Activated CD4-positive, alpha-beta T cell treated with anti-CD3 and anti-CD28 coated beads, Interleukin-2, amount 10 ng/mL, durations not matched to agents 24 days and 14 days (primary cell): Measurements from ENCODE around the gene RAP1A. TPM values are rescaled to one million over a fixed set of nuclear protein-coding genes. Genes with fewer than 3 reads are reported as not detected.
A peak's percentile ranks its signal among the peaks of the same experiment; 100 is the strongest.

Experiments
- DNase-seq: peaks from one replicate; pipeline ENCODE4 v3.0.0; 2022
- H3K27ac Mint-ChIP-seq: one replicate; pipeline ENCODE4 v1.8.0; 2022; ENCODE audit warnings: mild to moderate bottlenecking, mixed read lengths
- H3K27me3 Mint-ChIP-seq: one replicate; pipeline ENCODE4 v1.8.0; 2022; ENCODE audit warnings: mixed read lengths
- H3K36me3 Mint-ChIP-seq: one replicate; pipeline ENCODE4 v1.8.0; 2022; ENCODE audit warnings: low read depth, mild to moderate bottlenecking, mixed read lengths
- H3K4me1 Mint-ChIP-seq: one replicate; pipeline ENCODE4 v1.8.0; 2021; ENCODE audit warnings: mixed read lengths
- H3K4me3 Mint-ChIP-seq: one replicate; pipeline ENCODE4 v1.8.0; 2022; ENCODE audit warnings: mild to moderate bottlenecking, moderate library complexity, mixed read lengths
- H3K9me3 Mint-ChIP-seq: one replicate; pipeline ENCODE4 v1.8.0; 2021; ENCODE audit warnings: mixed read lengths
- intact Hi-C: fragments of 100-400 bp; cut with micrococcal nuclease; formaldehyde crosslinking; loops from one replicate; pipeline ENCODE4 v1.15.1; 2023
- total RNA-seq: library from RNA; stranded (reverse); gene quantifications from 2 replicates; pipeline ENCODE4 v1.2.3, GENCODE V29; 2022

The RAP1A gene
- total RNA-seq, 1 donor from 2014 or later, result 306 TPM

- Mint-ChIP-seq H3K4me1 (peaks cover 60% of the 10 kb centered on the region), H3K4me3 (no peak overlapping the region), H3K36me3 (peaks cover 3% of the 10 kb centered on the region), H3K27ac (peak overlapping the region; percentile 94), H3K27me3 (peaks cover 3% of the 10 kb centered on the region), H3K9me3 (peaks cover 6% of the 10 kb centered on the region)
- intact Hi-C loops, result loop anchor here (1.0 to 10.0 kb wide), 6 partner anchors 28 to 957 kb away; partner anchors contain the start of genes CD53 and DDX20
- no peak for DNase-seq
These were observed 27.7 kb upstream of the RAP1A start for GRCh38 chr1:111591937-111592336.

DNA sequence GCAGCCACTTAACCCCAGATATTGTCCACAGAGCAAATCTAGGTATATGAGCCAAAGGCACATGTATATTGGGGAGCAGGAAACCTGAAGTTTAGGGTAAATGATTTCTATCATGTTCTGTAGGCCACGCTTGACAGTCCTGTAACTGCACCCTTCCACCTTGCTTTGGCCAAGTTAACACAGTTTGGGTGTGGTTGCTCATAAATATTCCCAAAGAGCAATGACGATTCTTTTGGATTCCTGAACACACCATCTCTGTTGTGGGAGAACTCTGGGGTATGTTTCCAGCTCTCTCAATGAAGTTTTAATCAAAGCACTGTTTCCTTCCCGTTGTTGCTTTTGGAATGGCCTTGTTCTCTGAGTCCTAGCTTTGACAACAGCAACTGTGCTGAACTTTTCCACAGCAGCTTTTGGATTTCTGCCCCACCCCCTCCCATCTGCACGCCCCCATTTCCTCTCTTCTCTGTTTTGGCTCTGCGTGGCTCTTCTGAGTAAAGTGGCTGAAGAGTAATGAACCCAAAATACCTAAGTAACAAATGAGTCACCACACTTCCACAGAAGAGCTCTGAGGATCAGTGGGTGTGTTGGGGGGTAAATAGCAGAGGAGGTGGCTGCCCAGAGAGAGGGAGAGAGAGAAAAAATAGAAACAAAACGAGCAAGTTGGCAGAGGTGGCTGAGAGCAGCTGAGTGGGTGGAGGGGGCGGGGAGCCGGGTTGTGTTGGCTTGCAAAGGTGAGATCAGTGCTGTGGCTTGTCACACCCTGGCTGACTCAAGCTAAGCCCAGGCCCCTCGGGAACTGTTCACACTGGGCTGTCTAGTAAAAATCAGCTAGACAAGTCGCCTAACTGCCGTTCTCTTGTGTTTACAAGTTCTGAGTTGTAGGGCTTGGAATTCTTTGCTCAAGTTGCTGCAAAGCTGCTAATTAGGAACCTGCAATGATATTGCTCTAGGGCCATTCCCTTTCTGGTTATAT, 26.9 kb upstream of the RAP1A start:
- peak; percentile 93 for DNase-seq
- peaks cover 3% of the 10 kb centered on the region for H3K27me3 Mint-ChIP-seq
- H3K27ac Mint-ChIP-seq, result peak overlapping the region; percentile 94
- H3K9me3 Mint-ChIP-seq, result peaks cover 6% of the 10 kb centered on the region
- H3K36me3 Mint-ChIP-seq, result peaks cover 3% of the 10 kb centered on the region
- H3K4me1 Mint-ChIP-seq, result peaks cover 68% of the 10 kb centered on the region
- intact Hi-C loops, result loop anchor here (1.0 to 10.0 kb wide), 10 partner anchors 9 to 958 kb away; partner anchors contain the start of genes CD53 and DDX20
- H3K4me3 Mint-ChIP-seq, result peak overlapping the region; percentile 53

DNA sequence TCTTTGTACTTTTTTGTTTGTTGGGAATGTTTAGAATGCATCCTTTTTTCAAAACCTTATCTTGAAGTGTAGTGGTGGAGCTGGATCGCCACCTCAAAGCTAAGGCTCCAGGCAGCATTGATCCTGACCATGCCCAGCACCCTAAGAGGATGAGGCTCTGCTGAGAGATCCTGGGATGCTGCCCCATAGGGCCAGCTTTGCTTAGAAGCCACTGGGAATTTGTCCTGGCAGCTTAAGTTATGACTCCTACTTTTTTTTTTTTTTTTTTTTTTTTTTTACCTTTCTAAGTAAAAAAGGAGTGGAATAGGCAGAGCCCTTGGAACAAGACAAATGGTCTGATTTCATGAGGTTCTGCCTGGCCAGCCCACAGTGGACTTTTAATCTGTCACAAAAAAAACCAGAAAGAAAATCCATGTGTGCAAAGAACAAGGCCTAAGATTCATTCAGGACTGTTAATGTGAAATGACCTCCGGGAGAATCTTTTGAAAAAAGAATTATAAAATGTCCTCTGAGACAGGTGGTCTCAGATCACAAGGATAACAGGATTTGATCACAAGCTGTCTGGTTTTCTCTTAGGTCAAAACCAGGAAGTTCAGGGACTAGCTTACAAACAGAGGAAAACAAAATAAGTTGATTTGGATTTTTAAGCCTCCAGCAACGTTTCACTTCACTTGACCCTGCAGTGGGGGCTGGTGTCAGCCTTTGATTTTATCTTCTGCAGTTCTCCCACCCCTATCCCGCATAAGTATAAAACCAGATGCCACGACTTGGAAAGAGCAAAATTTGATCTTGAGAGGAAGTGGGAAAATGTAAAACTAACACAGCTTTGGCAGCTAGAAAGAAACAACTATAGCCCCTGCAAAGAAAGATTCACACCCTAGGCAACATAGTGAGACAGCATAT, 25.9 kb upstream of the RAP1A start:
- no peak for DNase-seq
- intact Hi-C loops, result loop anchor here (1.0 to 10.0 kb wide), 7 partner anchors 8 to 959 kb away; partner anchors contain the start of genes CD53 and DDX20
- Mint-ChIP-seq H3K4me1 (peaks cover 77% of the 10 kb centered on the region), H3K36me3 (peaks cover 5% of the 10 kb centered on the region), H3K27me3 (peaks cover 3% of the 10 kb centered on the region), H3K4me3 (peak overlapping the region; percentile 55), H3K9me3 (peaks cover 6% of the 10 kb centered on the region), H3K27ac (peak overlapping the region; percentile 94)

- H3K27me3 Mint-ChIP-seq, result peaks cover 3% of the 10 kb centered on the region
- DNase-seq, result no peak
- peak overlapping the region; percentile 93 for H3K27ac Mint-ChIP-seq
- H3K9me3 Mint-ChIP-seq, result peaks cover 6% of the 10 kb centered on the region
- intact Hi-C loops, result loop anchor here (10.0 kb wide), 2 partner anchors 719 to 959 kb away; partner anchors contain the start of gene CD53
- peaks cover 83% of the 10 kb centered on the region for H3K4me1 Mint-ChIP-seq
- peak overlapping the region; percentile 55 for H3K4me3 Mint-ChIP-seq
- H3K36me3 Mint-ChIP-seq, result peaks cover 5% of the 10 kb centered on the region
These were observed 25.3 kb upstream of the RAP1A start for GRCh38 chr1:111594306-111594693.

DNA sequence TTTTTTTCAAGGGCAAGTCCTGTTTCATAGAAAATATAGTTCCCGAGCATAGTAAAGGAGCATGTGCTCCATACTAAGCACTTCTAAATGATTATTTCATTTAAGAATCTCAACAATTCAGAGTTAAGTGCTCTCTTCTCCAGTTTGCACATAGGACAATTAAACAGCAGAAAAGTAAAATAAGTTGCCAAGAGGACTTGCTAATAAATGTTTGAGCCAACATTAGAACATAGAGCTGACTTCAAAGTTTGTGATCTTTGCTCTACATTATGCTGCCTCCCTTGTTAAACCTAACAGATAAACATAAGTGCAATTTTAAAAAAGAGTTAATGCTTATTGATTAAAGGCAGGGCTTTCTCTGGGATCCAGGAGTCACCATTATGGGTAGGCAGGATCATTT, 23.8 kb upstream of the RAP1A start:
- Mint-ChIP-seq H3K27me3 (peaks cover 3% of the 10 kb centered on the region), H3K27ac (peak overlapping the region; percentile 75), H3K4me3 (no peak overlapping the region), H3K9me3 (peaks cover 12% of the 10 kb centered on the region), H3K4me1 (peaks cover 91% of the 10 kb centered on the region), H3K36me3 (peaks cover 14% of the 10 kb centered on the region)
- no peak for DNase-seq
- intact Hi-C loops, result loop anchor here (10.0 kb wide), 2 partner anchors 721 to 961 kb away; partner anchors contain the start of gene CD53

GRCh38 chr1:111596499-111596898, 23.1 kb upstream of the RAP1A start:
- peak overlapping the region; percentile 62 for H3K4me3 Mint-ChIP-seq
- peaks cover 92% of the 10 kb centered on the region for H3K4me1 Mint-ChIP-seq
- peaks cover 3% of the 10 kb centered on the region for H3K27me3 Mint-ChIP-seq
- H3K9me3 Mint-ChIP-seq, result peaks cover 12% of the 10 kb centered on the region
- intact Hi-C loops, result loop anchor here (10.0 kb wide), 2 partner anchors 722 to 962 kb away; partner anchors contain the start of gene CD53
- peak overlapping the region; percentile 82 for H3K27ac Mint-ChIP-seq
- H3K36me3 Mint-ChIP-seq, result peaks cover 18% of the 10 kb centered on the region
- DNase-seq, result peak; percentile 86

DNA sequence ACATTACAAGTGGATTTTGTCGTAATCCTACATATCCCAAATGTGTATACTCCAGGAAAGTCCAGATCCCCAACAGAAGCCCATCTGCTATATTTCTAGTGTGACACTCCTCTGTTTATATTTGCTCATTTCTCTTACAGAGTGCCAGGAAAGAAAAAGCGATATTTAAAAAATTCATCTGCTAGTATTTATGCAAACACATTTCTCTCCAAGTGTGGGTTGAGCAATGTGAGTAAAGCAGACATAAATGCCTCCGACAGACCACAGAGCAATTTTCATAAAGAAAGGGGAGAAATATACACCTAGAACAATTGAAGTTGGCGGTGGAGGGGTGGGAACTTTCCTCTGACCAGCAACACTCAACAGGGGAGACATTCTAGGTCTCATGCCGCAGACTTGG, 22.2 kb upstream of the RAP1A start:
- DNase-seq, result no peak
- H3K27me3 Mint-ChIP-seq, result peaks cover 3% of the 10 kb centered on the region
- H3K27ac Mint-ChIP-seq, result peak overlapping the region; percentile 82
- H3K4me3 Mint-ChIP-seq, result peak overlapping the region; percentile 62
- H3K9me3 Mint-ChIP-seq, result peaks cover 12% of the 10 kb centered on the region
- peaks cover 92% of the 10 kb centered on the region for H3K4me1 Mint-ChIP-seq
- intact Hi-C loops, result loop anchor here (10.0 kb wide), 2 partner anchors 723 to 963 kb away; partner anchors contain the start of gene CD53
- H3K36me3 Mint-ChIP-seq, result peaks cover 18% of the 10 kb centered on the region

- peak; percentile 85 for DNase-seq
- intact Hi-C loops, result loop anchor here (1.0 to 10.0 kb wide), 3 partner anchors 23 to 964 kb away; partner anchors contain the start of gene CD53
- peaks cover 18% of the 10 kb centered on the region for H3K9me3 Mint-ChIP-seq
- H3K27ac Mint-ChIP-seq, result peak overlapping the region; percentile 89
- H3K27me3 Mint-ChIP-seq, result no peaks in the 10 kb centered on the region
- peak overlapping the region; percentile 77 for H3K4me3 Mint-ChIP-seq
- peaks cover 23% of the 10 kb centered on the region for H3K36me3 Mint-ChIP-seq
- peaks cover 93% of the 10 kb centered on the region for H3K4me1 Mint-ChIP-seq
These were observed 21.0 kb upstream of the RAP1A start for GRCh38 chr1:111598544-111598943.

GRCh38 chr1:111599781-111600693, 19.6 kb upstream of the RAP1A start:
- no peak for DNase-seq
- Mint-ChIP-seq H3K9me3 (peaks cover 15% of the 10 kb centered on the region), H3K4me1 (peaks cover 92% of the 10 kb centered on the region), H3K4me3 (peak overlapping the region; percentile 66), H3K36me3 (peaks cover 27% of the 10 kb centered on the region), H3K27me3 (no peaks in the 10 kb centered on the region), H3K27ac (peak overlapping the region; percentile 98)
- intact Hi-C loops, result loop anchor here (1.0 to 10.0 kb wide), 6 partner anchors 13 to 965 kb away; partner anchors contain the start of genes CD53 and KCNA3

GRCh38 chr1:111600886-111601386, 18.7 kb upstream of the RAP1A start:
- Mint-ChIP-seq H3K4me3 (peak overlapping the region; percentile 80), H3K36me3 (peaks cover 29% of the 10 kb centered on the region), H3K27ac (peak overlapping the region; percentile 98), H3K4me1 (peaks cover 93% of the 10 kb centered on the region), H3K9me3 (peaks cover 12% of the 10 kb centered on the region), H3K27me3 (no peaks in the 10 kb centered on the region)
- intact Hi-C loops, result loop anchor here (1.0 to 5.0 kb wide), 5 partner anchors 8 to 929 kb away; partner anchors contain the start of gene KCNA3
- DNase-seq, result peak; percentile 79

- H3K9me3 Mint-ChIP-seq, result peaks cover 12% of the 10 kb centered on the region
- DNase-seq, result no peak
- intact Hi-C loops, result loop anchor here (5.0 kb wide), 2 partner anchors 385 to 930 kb away; partner anchors contain the start of gene KCNA3
- peaks cover 32% of the 10 kb centered on the region for H3K36me3 Mint-ChIP-seq
- H3K4me3 Mint-ChIP-seq, result peak overlapping the region; percentile 87
- H3K27me3 Mint-ChIP-seq, result no peaks in the 10 kb centered on the region
- peaks cover 83% of the 10 kb centered on the region for H3K4me1 Mint-ChIP-seq
- peak overlapping the region; percentile 98 for H3K27ac Mint-ChIP-seq
These were observed 17.3 kb upstream of the RAP1A start for GRCh38 chr1:111602302-111602701.

DNA sequence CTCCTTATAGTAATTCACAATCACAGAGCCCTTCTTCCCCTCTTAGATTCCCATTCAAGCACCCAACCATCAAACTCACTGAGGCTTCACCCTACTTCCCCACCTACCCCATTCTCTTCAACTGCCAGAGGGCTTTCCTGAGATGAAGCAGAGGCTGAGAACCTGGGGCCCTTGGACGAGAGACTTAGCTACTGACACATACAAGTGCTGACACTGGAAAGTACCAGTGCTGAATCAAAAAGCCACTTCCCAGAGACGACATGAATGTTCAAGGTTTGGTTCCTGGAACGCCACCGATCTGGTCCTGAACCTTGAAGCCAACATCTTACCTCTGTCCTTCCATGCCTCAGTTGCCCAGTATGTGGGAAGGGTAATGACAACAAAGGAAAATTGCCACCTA, 16.6 kb upstream of the RAP1A start:
- Mint-ChIP-seq H3K9me3 (peaks cover 12% of the 10 kb centered on the region), H3K27ac (peak overlapping the region; percentile 98), H3K36me3 (peaks cover 32% of the 10 kb centered on the region), H3K4me3 (peak overlapping the region; percentile 87), H3K4me1 (peaks cover 76% of the 10 kb centered on the region), H3K27me3 (no peaks in the 10 kb centered on the region)
- peak; percentile 79 for DNase-seq
- intact Hi-C loops, result loop anchor here (5.0 kb wide), 2 partner anchors 386 to 931 kb away; partner anchors contain the start of gene KCNA3
